Left lung (tissue), 10 donors: ENCODE results near the gene COX4I1. TPM values are rescaled to one million over a fixed set of nuclear protein-coding genes. Genes with fewer than 3 reads are reported as not detected.

Experiments
- ATAC-seq: fragments of 200-7000 bp; cut with Tn5 transposase; one replicate; pipeline ENCODE4 v1.9.1; 2020; ENCODE audit warnings: moderate library complexity
- DNase-seq, 4 donors: peaks; one replicate each; pipeline ENCODE4 v3.0.0-alpha.2; 2013 to 2020
- H3K27ac ChIP-seq, 2 donors: fragments of 200-600 bp; sonication (generic) in 1 of 2; one replicate each; pipeline versions ENCODE4 v1.5.0 to v1.8.0; 2020 to 2021
- H3K27me3 ChIP-seq, 2 donors: fragments of 200-600 bp; sonication (generic) in 1 of 2; one replicate each; pipeline versions ENCODE4 v1.5.0 to v1.8.0; 2020 to 2021
- H3K36me3 ChIP-seq, 2 donors: fragments of 200-600 bp; sonication (generic) in 1 of 2; one replicate each; pipeline versions ENCODE4 v1.5.0 to v1.8.0; 2020 to 2021
- H3K4me1 ChIP-seq, 2 donors: fragments of 200-600 bp; one replicate each; pipeline ENCODE4 v1.8.0; 2021
- H3K4me3 ChIP-seq, 2 donors: fragments of 200-600 bp; sonication (generic) in 1 of 2; one replicate each; pipeline versions ENCODE4 v1.5.0 to v1.8.0; 2020 to 2021; ENCODE audit warnings: mild to moderate bottlenecking in 1 of 2
- H3K9me3 ChIP-seq, 2 donors: fragments of 200-600 bp; sonication (generic) in 1 of 2; one replicate each; pipeline versions ENCODE4 v1.5.0 to v1.8.0; 2020 to 2021
- intact Hi-C, 2 donors: fragments of 100-400 bp; cut with DNase I; formaldehyde crosslinking; loops; one replicate each; pipeline versions ENCODE4 v1.11.2 to v1.14.2; 2022
- polyA plus RNA-seq, 6 donors: library from polyadenylated mRNA; unstranded; fragments of 120-200 nt; gene quantifications; one replicate each; pipeline ENCODE4 v1.2.1, GENCODE V29; 2013; ENCODE audit not compliant: insufficient read length in 6 of 6
- total RNA-seq, 2 donors: library from RNA; stranded (reverse); fragmentation: NEBNext Ultra II Directional; extraction: Animal tissue kit (Norgen Biotek cat#: 25700); gene quantifications; one replicate each; pipeline ENCODE4 v1.2.1, GENCODE V29; 2021
- TF ChIP-seq, protein P1 (sequence below), 2 donors: fragments of 200-600 bp; sonication (generic) in 1 of 2; IDR thresholded peaks; one replicate each; pipeline versions ENCODE4 v1.5.0 to v1.8.0; 2021; ENCODE audit warnings: antibody characterized with exemption in 2 of 2
- donor health status: DM: no; HTN: yes; CAD: no.
- donor health status: DM: no; HTN: no; CAD: no.

Gene COX4I1
- total and polyA plus RNA-seq, 8 donors, result 272 to 418 (median 314) TPM

DNA sequence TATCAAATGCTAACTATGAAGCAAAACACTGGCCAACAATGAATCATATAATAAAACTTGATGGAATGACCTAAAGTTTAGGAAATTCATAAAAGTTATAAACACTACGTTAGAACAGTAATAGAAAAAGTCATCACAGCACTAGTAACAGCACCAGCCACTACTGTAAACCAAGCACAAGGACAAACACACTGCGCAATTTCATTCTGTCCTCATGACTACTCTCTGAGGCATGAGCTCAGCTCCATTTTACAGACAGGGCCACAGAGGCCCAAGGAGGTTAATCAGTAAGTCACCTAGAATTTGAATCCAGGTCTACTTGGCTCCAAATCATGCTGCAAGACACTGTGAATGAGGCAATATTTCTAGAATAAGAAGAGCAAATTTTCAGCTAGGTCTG lies 13.6 kb upstream of the COX4I1 start:
- Histone ChIP-seq H3K27me3 (no peaks in the 10 kb centered on the region), H3K4me1 (peaks cover 3 to 15% of the 10 kb centered on the region in 2 donors), H3K4me3 (no peak overlapping the region), H3K9me3 (no peaks in the 10 kb centered on the region), H3K27ac (no peak overlapping the region), H3K36me3 (peaks cover 0 to 64% of the 10 kb centered on the region in 2 donors)
- intact Hi-C loops, result no loop called here
- TF ChIP-seq, protein P1, sequence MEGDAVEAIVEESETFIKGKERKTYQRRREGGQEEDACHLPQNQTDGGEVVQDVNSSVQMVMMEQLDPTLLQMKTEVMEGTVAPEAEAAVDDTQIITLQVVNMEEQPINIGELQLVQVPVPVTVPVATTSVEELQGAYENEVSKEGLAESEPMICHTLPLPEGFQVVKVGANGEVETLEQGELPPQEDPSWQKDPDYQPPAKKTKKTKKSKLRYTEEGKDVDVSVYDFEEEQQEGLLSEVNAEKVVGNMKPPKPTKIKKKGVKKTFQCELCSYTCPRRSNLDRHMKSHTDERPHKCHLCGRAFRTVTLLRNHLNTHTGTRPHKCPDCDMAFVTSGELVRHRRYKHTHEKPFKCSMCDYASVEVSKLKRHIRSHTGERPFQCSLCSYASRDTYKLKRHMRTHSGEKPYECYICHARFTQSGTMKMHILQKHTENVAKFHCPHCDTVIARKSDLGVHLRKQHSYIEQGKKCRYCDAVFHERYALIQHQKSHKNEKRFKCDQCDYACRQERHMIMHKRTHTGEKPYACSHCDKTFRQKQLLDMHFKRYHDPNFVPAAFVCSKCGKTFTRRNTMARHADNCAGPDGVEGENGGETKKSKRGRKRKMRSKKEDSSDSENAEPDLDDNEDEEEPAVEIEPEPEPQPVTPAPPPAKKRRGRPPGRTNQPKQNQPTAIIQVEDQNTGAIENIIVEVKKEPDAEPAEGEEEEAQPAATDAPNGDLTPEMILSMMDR (IDR thresholded peaks at IDR 0.05), result no peak
- no peak for DNase-seq
- ATAC-seq, result no peak

DNA sequence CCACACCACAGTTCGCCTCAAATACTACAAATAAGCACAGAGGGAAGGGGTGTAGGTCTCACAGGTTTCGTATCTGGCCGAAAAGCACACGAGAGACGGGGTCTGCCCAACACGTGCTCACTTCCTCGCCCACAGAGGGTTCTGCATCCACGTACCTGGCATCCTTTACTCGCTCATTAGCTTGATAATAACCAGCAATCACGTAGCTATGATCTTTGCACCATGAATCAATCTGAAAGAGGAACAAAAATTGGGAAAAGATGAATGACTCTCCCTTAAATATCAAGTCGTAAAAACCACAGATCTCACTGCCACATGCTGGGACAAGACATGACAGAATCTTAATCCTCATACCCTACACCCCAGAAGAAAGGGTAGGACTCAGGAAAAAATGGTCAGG lies 10.7 kb upstream of the COX4I1 start:
- intact Hi-C loops, result no loop called here
- no peaks in the 10 kb centered on the region for H3K27me3 ChIP-seq
- no peaks in the 10 kb centered on the region for H3K9me3 ChIP-seq
- no peak overlapping the region for H3K27ac ChIP-seq
- peaks cover 0 to 70% of the 10 kb centered on the region in 2 donors for H3K36me3 ChIP-seq
- TF ChIP-seq, protein P1 (IDR thresholded peaks at IDR 0.05), result no peak
- H3K4me3 ChIP-seq, result no peak overlapping the region
- ATAC-seq (no peak), DNase-seq (no peak)
- H3K4me1 ChIP-seq, result no peaks in the 10 kb centered on the region

DNA sequence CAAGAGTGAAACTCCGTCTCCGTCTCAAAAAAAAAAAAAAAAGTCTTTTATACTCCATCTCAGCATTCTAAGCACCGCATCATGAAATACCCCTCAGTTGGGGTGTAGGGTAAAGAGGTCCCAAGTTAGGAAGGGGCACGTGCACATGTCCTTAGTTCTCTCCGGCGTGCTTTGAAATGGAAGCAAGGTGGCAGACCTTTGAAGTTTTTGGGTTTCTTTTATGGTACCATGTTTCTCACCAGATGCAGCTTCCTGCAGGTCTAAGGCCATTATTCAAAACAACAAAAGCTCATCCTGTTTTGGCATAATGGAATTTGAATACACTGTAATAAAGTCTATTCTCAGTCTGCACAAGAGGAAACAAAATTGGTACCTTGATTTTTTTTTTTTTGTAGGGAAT lies 9.7 kb upstream of the COX4I1 start:
- H3K36me3 ChIP-seq, result peaks cover 0 to 75% of the 10 kb centered on the region in 2 donors
- H3K4me1 ChIP-seq, result no peaks in the 10 kb centered on the region
- DNase-seq, result no peak
- ATAC-seq, result no peak
- no peak overlapping the region for H3K4me3 ChIP-seq
- H3K9me3 ChIP-seq, result no peaks in the 10 kb centered on the region
- H3K27me3 ChIP-seq, result no peaks in the 10 kb centered on the region
- H3K27ac ChIP-seq, result no peak overlapping the region
- intact Hi-C loops, result no loop called here
- TF ChIP-seq, protein P1 (IDR thresholded peaks at IDR 0.05), result no peak

DNA sequence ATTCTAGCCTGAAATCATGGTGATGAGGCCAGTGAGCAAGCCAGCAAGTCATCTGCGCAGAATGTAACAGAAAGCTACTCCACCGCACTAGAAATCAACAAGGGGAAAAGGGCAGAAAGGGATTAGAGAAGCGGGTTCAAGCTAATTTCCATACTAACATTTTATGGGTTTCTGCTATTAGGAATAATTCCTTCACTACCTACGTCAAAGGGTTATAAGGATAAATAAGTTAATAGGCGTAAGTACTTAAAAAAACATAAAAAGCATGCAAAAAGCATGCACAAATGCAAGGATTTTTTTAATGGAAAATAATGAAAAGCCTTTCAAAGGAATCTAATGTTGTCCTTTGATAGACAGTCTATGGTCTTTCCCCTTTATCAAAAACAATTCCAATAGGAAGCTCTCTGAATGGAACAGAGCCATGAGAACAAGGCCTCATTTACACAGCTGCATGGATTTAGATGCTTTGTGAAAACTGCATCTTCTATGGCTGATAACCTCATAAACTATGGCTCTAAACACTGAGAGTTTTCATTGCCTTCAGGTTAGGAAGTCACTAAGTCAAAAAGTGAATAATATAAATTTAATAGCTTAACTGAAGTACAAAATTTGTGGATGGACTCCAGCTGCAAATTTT lies 5.7 kb upstream of the COX4I1 start:
- TF ChIP-seq, protein P1 (IDR thresholded peaks at IDR 0.05), result no peak
- Histone ChIP-seq H3K9me3 (no peaks in the 10 kb centered on the region), H3K36me3 (peaks cover 0 to 65% of the 10 kb centered on the region in 2 donors), H3K27me3 (no peaks in the 10 kb centered on the region), H3K4me1 (peaks cover 13 to 22% of the 10 kb centered on the region in 2 donors), H3K27ac (no peak overlapping the region), H3K4me3 (no peak overlapping the region)
- DNase-seq (no peak), ATAC-seq (no peak)
- intact Hi-C loops, result no loop called here

DNA sequence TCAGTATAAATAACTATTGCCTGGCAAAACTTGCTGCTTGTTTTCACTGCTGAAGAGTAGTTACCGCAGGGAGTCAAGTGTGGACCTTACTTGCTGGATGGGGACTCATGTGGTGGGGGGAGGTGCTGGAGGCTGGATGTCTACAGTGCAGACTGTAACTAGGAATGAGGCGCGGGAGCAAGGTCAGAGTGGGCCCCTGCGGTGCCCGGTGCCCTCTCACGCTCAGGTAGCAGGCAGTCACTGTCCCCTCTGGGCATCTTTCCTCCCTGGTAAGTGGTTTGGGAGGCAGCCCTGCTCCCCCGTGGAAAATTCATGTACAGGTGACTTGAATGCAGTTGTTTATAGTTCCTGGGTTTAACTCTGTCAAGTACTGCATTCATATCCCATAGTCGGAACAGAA lies 4.8 kb upstream of the COX4I1 start:
- ATAC-seq, result no peak

More for the DNA sequence above, 4.8 kb upstream of the COX4I1 start:
- TF ChIP-seq, protein P1 (IDR thresholded peaks at IDR 0.05), result no peak
- Histone ChIP-seq H3K4me1 (peaks cover 13 to 24% of the 10 kb centered on the region in 2 donors), H3K27ac (no peak overlapping the region), H3K4me3 (no peak overlapping the region), H3K36me3 (peaks cover 0 to 60% of the 10 kb centered on the region in 2 donors), H3K27me3 (no peaks in the 10 kb centered on the region), H3K9me3 (no peaks in the 10 kb centered on the region)
- intact Hi-C loops, result no loop called here
- no peak for DNase-seq
